NCI-H2107 treated with DMSO at 0.1 percent for 48 hours (cell line): ENCODE results near the gene SLC1A1.

Experiments used
- DNase-seq: peaks from one replicate; lab custom pipeline; 2025; ENCODE audit not compliant: unreplicated experiment; lab: John Stamatoyannopoulos, UW

Gene SLC1A1

DNA sequence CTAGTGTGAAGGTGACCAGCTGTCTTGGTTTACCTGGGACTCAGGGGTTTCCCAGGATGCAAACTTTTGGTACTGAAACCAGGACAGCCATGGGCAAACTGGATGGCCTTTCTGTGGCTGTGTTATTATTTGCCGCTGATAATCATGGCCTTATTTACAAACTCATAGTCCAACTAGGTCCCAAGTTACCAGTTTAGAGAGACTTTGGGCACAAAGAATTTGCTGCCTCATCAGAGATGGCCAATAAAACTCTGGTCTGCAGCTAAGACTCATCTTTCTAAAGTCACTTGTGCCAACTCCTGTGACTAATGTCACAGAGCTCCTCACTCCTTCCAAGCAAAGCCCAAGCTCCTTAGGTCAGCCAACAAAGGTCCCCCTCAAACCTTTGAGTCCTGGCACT, 124.4 kb downstream of the SLC1A1 start:
- no peak for DNase-seq

DNA sequence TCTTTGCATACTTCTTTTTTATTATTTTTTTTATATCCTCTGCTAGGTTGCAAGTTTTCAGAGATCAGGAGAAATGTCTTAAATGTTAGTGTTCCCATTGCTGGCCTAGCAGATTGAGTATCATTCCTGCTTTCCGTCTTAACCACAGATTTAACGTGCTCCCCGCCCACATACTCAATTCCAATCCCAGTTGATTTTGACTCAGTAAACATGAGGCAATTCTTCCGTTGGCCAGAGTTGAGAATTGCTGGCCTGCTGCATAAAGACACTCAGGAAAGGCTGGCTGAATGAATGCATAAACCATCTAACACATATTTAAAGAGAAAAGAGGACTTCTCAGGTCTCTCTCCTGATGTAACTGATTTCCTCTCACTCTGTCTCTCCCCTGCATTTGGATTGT, 125.0 kb downstream of the SLC1A1 start:
- no peak for DNase-seq

DNA sequence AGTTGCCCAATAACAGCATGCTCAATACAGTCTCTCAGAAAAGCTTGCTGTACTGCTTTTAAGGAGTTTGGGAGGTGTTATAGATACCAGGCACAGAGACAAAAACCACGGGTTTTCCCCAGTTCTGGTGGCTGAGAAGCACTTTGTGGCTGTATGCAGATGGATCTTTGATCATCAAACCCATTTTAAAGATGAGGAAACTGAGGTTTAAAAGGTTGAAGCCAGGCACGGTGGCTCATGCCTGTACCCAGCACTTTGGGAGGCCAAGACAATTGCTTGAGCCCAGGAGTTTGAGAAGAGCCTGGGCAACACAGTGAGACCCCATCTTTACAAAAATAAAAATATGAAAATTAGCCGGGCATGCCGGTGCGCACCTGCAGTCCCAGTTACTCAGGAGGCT, 125.5 kb downstream of the SLC1A1 start:
- no peak for DNase-seq

DNA sequence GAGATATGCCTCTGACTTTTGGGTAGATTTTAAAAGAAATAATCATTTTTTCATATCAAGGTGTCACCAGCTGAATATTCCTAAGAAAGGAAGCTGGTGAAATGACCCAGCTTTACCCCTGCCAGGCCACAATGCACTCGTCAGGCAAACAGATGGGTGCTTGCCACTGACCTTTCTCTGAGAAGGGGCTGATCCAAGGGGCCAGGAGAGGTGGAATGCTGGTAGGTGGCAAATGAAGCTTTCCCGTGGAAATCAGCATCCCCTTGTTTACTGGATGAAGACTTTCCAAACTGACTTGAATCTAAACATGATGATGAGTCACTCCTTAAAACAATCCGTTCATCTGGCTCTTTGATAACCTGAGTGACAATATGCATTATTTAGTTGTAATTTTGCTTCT, 127.5 kb downstream of the SLC1A1 start:
- no peak for DNase-seq

DNA sequence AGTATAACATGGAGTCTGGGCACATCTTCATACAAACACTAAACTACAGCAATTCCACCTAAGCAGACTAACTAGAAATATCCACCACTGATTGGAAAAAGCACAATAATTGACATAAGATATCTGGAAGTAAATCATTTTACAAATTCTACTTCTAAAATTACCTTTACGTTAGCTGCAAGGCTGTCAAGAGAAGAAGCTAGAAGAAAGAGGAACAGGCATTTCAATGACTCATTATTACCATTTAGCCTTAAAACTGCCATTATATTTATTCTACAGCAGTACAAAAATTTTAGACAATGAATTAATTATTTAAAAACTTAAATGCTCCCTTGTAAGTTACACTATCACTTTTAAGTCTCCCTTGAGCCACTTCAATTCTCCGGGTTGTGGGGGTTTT, 128.4 kb downstream of the SLC1A1 start:
- DNase-seq = no peak

DNA sequence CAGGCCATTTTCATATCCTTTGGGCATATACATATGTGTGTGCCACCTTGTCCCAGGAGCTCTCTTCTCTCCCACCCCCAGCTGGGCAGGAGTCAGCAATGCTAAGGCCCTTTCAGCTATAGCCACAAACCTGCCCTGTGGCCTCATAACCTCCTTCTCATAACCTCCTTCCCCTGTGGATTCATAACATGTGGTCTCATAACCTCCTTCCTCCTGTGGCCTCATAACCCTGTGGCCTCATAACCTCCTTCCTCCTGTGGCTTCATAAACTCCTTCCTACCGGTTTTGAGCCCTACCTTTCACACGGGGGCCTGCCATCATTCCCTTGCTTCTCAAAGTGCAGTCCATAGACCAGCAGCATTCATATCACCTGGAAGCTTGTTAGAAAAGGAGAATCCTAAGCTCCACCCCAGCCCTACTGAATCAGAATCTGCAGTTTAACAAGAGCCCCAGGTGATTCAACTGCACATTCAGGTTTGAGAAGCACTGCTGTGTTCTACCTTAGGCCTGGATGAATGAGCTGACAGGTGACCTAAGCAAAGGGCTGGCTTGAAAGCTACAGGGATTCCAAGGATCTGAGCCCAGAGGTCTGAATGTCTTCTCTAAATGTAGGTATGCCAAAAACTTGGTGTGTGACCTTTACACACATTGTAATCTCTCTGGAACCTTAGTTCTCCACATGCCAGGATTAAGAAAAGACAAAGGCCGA, 129.9 kb downstream of the SLC1A1 start:
- no peak for DNase-seq

DNA sequence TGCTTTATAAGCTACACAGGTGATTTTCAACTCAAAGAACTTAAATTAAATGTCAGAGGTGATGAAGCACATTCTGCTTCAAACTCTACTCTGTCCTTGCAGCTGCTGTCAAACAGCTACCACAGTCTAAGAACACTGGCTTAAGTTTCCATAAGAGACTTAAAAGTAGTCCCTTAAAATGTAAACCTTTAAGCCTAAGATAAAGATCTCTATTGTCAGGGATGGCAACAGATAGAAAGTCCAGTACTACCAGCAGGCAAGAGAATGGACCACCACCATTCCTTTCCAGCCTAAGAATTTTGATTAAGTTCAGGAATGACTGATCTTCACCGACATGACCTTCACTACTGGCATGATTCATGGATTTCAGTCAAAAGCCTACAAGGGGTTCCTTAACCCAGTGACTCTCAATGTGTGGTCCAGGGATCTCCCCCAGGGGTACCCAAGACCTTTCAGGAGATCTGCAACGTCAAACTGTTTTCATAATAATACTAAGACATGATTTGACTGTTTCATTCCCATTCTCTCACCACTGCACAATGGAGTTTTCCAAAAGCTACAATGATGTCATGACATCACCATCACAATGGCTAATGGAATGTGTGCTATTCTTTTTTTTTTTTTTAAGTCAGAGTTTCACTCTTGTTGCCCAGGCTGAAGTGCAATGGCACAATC, 130.8 kb downstream of the SLC1A1 start:
- no peak for DNase-seq

DNA sequence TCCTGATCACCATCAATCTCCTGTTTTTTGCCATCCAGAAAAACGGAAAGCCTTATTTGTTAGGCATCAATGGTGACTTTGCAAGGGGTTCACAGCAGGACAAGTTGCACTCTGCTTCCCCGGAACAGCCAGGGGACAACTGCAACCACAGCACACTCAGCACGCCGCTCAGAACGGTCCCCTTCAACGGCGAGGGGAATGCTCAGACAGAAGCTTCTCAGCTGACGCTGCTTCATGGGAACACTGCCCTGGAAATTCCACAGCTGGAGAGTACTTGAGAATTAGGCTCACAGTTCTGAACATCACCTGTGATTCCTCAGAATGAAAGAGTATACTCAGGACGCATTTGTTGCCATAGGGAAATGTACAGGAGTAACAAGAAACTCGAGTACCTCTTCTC, 131.7 kb downstream of the SLC1A1 start:
- no peak for DNase-seq

DNA sequence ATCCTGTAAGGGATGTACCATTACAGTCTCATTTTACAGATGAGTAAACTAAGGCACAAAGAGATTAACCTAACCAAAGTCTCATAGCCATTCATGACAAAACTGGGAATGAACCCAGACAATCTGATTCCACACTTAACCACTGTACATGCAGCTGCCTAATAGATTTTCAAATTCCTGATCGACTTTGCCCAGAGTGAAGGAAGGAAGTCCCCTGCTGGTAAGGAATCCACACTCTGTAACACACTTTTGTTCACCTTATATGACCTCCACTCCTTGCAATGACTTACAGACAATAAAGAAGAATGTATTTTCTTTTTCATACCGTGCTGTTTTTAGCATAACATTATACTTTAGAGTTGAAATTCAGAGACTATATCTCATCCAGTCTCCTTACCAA, 140.6 kb downstream of the SLC1A1 start:
- no peak for DNase-seq
